AG04449 (cell line): ENCODE measurements around the gene PAPOLB.

Experiments
- CTCF ChIA-PET: fragments of 350-600 bp; formaldehyde crosslinking; extraction: SDS; loops from one replicate; lab custom pipeline; 2021; ENCODE audit warnings: antibody characterized with exemption; lab: Yijun Ruan, JAX
- POLR2A ChIA-PET: fragments of 400-600, 350-600 bp; formaldehyde crosslinking; extraction: SDS; loops from one replicate; lab custom pipeline; 2020; ENCODE audit warnings: antibody characterized with exemption, inconsistent platforms; lab: Yijun Ruan, JAX
- DNase-seq: peaks from one replicate; pipeline ENCODE4 v3.0.0-alpha.2; 2010; ENCODE audit warnings: low read depth, low spot score
- H3K4me3 ChIP-seq: 2 replicates; pipeline ENCODE4 v1.5.1; 2011; ENCODE audit warnings: low read depth, mild to moderate bottlenecking, control low read depth, low read length
- CTCF ChIP-seq: IDR thresholded peaks from one replicate; pipeline ENCODE4 v1.5.1; 2011; ENCODE audit warnings: mild to moderate bottlenecking, moderate library complexity, low read length, control low read depth, inconsistent platforms; ENCODE audit not compliant: insufficient read depth; ENCODE audit errors: missing control alignments

The PAPOLB gene

GRCh38 chr7:4841007-4841784 is 20.6 kb downstream of the PAPOLB start:
- no peak for DNase-seq
- no peak overlapping the region for H3K4me3 ChIP-seq
- ChIA-PET CTCF (no interaction called here), POLR2A (no interaction called here)
- no peak for TF ChIP-seq CTCF

GRCh38 chr7:4840079-4840501 is 21.7 kb downstream of the PAPOLB start:
- ChIA-PET POLR2A (no interaction called here), CTCF (interaction anchor here (1.8 kb wide), 1 partner anchor 11 kb away, joined by 6 read pairs; no protein-coding TSS in a partner anchor)
- TF ChIP-seq CTCF: no peak
- no peak overlapping the region for H3K4me3 ChIP-seq
- no peak for DNase-seq

DNA sequence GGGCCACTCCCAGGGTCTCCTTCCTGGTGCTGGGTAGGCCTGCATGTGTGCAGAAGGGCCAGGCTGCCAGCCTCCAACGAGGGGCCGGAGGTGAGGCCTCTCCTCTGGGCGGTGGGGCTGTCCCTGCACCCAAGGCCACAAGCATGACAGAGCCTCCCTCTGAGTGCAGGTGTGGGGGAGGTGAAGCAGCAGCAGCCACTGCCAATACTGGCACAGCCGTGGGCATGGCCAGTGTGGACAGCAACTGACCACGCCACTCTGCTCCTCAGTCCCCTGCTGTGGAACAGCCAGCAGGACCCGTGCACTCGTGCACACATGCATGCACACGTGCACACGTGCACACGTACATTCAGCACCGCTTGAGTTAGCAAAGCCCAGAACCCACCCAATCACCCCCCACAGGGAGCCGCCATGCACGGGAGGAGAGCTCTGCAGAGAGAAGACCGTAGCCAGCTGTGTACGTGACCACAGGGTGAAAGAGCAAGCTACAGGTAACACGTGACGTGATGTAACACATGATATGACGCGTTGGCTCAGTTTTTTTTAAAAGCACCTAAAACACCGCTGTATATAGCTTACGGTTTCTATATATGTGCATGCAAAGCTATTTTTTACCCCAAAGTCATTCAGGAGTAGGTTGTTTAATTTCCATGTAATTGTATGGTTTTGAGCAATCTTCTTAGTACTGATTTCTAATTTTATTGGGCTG is 23.1 kb downstream of the PAPOLB start:
- H3K4me3 ChIP-seq: no peak overlapping the region
- CTCF ChIA-PET: interaction anchor here (1.3 to 1.8 kb wide), 2 partner anchors 9 to 11 kb away, joined by 3 to 6 read pairs; no protein-coding TSS in a partner anchor
- POLR2A ChIA-PET: no interaction called here
- TF ChIP-seq CTCF: no peak
- DNase-seq: no peak

DNA sequence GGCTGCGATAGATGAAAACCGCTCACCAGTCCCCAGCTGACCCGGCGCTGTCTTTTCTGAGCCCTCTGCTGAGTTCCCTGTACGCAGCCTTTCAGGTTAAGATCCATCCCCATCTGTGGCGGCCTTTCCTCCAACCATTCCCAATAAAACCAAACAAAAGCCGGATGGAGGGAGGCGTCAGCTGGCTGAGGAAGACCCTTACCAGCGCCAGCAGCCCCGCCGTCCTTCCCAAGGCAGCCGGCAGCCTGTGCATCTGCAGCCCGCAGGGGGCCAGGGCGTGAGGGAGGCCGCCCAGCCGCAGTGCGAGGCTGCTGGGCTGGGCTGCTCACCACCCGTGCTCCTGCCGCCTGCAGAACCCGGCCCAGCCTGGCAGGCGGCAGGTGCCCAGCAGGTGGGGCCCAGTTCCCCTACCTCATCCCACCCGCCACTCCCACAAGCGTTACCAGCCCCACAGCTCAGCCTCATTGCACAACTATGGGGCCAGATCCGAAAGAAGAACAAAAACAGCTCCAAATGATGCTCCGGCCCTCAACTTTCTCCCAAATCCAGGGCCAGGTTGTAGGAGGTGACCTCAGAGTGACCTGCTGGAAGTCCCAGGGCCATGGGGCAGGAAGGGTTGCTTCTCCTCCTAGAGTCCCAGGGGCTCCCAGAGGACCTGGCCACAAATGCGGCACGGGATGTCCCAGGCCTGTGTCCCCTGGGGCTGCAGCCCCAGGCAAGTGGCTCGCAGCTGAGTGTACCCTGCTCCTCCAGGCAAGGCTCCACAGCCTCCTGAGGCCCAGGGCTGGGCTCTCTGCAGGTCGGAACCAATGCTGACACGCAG is 23.8 kb downstream of the PAPOLB start:
- ChIA-PET POLR2A (no interaction called here), CTCF (interaction anchor here (1.3 kb wide), 1 partner anchor 10 kb away, joined by 3 read pairs; no protein-coding TSS in a partner anchor)
- no peak for TF ChIP-seq CTCF
- no peak for DNase-seq
- H3K4me3 ChIP-seq: no peak overlapping the region

DNA sequence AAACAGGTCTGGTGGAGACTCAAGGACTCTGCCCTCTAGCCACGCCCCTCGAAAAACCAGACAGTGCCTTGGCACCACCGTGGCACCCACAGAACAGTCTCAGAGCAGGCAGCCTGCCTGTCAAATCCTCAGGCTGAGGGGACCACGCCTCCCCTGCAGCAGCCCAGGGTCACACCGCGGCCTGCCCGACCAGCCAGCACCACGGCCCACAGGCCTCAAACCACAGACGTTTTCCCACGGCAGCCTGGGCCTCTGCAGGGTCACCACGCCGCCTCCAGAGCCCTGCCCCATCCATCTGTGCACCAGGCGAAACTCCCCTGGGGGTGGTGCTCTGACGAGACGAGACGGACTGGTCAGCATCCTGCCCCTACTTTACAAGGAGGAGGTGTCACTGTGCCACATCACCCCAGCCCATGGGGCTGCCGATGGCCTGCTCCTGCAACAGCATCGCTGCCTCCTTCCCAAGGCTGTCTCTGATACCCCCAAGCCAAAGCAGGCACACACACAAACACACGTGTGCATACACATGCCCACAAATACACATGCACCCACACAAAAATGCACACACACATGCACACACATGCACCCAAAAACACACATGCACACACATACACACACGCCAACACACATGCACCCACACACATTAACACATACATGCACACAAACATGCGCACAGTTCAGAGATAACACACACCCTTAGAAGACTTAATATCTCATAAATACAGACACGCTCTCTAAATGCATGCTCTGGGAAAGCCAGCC is 24.6 kb downstream of the PAPOLB start:
- DNase-seq: no peak
- ChIA-PET POLR2A (no interaction called here), CTCF (interaction anchor here (0.6 to 0.9 kb wide), 2 partner anchors 44 to 48 kb away, joined by 3 read pairs; no protein-coding TSS in a partner anchor)
- H3K4me3 ChIP-seq: no peak overlapping the region
- TF ChIP-seq CTCF: no peak
